KOPT-K1 (cell line): Measurements from ENCODE around the gene FMR1.

Experiments
- H3K27ac ChIP-seq: fragments of 200-600 bp; sonication (generic); 2 replicates; pipeline ENCODE4 v1.5.1; 2016; ENCODE audit warnings: antibody characterized with exemption, mild to moderate bottlenecking, low read depth, low read length; ENCODE audit not compliant: poor library complexity, severe bottlenecking
- H3K36me3 ChIP-seq: fragments of 200-600 bp; sonication (generic); 2 replicates; pipeline ENCODE4 v1.5.1; 2017; ENCODE audit warnings: antibody characterized with exemption, mild to moderate bottlenecking, low read length, moderate library complexity; ENCODE audit not compliant: insufficient read depth
- H3K9me3 ChIP-seq: fragments of 200-600 bp; sonication (generic); 2 replicates; pipeline ENCODE4 v1.5.1; 2017; ENCODE audit warnings: antibody characterized with exemption, low read length, mild to moderate bottlenecking; ENCODE audit not compliant: insufficient read depth, poor library complexity, severe bottlenecking

Gene FMR1

DNA sequence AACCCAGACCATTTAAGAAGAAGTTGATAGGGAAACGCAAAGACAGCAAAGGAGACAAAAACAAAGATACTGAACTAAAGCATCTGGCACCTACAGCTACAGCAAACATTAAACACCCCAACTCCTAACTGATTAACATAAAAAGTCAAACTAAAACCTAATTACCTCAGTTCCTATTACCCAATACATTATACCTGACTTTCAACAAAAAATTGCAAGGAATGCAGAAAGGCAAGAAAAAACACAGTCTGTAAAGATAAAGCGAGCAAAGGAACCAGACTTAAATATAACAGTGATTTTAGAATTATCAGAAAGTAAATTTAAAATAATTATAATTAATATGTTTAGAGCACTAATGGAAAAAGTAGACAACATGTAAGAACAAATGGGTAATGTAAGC lies 9.4 kb upstream of the FMR1 start:
- H3K36me3 ChIP-seq = no peaks in the 10 kb centered on the region
- H3K27ac ChIP-seq = no peak overlapping the region
- no peaks in the 10 kb centered on the region for H3K9me3 ChIP-seq

DNA sequence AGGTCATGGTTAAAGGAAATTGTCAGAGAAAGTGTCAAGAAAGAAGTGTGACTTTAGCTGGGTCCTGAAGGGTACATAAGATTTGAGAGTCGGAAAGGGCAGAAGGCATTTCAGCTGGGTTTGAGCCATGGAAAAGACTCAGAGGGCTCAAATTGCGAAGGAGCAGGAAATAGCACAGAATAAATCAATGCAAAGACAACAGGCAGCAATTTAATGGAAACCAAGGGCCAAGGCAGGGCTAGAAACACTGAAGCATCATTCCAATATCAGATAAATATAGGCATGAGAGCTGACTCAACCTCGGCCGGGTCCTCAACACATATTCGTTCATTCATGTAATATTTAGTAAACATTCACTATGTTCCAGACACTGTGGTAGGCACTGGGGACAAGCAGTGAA lies 3.6 kb upstream of the FMR1 start:
- H3K36me3 ChIP-seq = no peaks in the 10 kb centered on the region
- no peak overlapping the region for H3K27ac ChIP-seq
- H3K9me3 ChIP-seq = no peaks in the 10 kb centered on the region

DNA sequence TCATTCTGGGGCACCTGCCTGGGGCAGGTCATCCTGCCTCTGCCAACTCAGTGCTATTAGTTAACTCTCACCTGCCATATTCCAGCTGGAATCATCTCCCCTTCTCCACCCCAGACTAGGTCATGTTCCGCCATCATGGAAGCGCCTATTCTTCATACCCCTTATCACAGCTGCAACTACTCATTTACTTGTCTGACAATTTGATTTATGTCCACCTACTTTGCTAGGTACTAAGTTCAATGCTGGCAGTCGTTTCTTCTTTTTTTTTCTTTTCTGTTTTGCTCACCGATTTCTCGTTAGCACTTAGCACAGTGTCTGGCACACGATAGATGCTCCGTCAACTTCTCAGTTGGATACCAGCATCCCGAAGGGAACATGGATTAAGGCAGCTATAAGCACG lies 1.1 kb upstream of the FMR1 start:
- no peaks in the 10 kb centered on the region for H3K36me3 ChIP-seq
- peak overlapping the region; percentile 83 for H3K27ac ChIP-seq
- H3K9me3 ChIP-seq = no peaks in the 10 kb centered on the region

DNA sequence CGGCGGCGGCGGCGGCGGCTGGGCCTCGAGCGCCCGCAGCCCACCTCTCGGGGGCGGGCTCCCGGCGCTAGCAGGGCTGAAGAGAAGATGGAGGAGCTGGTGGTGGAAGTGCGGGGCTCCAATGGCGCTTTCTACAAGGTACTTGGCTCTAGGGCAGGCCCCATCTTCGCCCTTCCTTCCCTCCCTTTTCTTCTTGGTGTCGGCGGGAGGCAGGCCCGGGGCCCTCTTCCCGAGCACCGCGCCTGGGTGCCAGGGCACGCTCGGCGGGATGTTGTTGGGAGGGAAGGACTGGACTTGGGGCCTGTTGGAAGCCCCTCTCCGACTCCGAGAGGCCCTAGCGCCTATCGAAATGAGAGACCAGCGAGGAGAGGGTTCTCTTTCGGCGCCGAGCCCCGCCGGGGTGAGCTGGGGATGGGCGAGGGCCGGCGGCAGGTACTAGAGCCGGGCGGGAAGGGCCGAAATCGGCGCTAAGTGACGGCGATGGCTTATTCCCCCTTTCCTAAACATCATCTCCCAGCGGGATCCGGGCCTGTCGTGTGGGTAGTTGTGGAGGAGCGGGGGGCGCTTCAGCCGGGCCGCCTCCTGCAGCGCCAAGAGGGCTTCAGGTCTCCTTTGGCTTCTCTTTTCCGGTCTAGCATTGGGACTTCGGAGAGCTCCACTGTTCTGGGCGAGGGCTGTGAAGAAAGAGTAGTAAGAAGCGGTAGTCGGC lies 528 bp downstream of the FMR1 start:
- Histone ChIP-seq H3K27ac (peak overlapping the region; percentile 94), H3K36me3 (no peaks in the 10 kb centered on the region), H3K9me3 (no peaks in the 10 kb centered on the region)

DNA sequence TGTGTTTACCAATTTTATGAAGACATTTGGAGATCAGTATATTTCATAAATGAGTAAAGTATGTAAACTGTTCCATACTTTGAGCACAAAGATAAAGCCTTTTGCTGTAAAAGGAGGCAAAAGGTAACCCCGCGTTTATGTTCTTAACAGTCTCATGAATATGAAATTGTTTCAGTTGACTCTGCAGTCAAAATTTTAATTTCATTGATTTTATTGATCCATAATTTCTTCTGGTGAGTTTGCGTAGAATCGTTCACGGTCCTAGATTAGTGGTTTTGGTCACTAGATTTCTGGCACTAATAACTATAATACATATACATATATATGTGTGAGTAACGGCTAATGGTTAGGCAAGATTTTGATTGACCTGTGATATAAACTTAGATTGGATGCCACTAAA lies 1.9 kb downstream of the FMR1 start:
- Histone ChIP-seq H3K36me3 (no peaks in the 10 kb centered on the region), H3K27ac (peak overlapping the region; percentile 94), H3K9me3 (no peaks in the 10 kb centered on the region)

DNA sequence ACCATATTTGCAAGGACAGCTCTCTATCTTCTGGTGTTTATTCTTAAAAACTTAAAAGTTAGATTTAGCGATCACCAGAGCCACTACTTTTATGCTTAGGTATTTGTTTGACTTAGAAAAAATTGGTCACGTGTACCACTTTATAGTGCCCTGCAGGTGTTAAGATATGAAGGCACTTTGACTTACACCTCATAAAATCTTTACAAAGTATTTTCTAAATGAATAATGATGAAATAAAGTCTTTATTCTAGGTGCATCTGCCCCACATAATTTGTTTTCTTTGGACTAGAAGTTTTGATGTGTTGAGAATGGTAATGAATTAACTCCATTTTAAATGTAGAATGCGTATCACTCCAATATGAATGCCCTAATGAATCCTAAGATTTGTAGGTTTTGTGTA lies 2.9 kb downstream of the FMR1 start:
- Histone ChIP-seq H3K36me3 (no peaks in the 10 kb centered on the region), H3K9me3 (no peaks in the 10 kb centered on the region), H3K27ac (no peak overlapping the region)

DNA sequence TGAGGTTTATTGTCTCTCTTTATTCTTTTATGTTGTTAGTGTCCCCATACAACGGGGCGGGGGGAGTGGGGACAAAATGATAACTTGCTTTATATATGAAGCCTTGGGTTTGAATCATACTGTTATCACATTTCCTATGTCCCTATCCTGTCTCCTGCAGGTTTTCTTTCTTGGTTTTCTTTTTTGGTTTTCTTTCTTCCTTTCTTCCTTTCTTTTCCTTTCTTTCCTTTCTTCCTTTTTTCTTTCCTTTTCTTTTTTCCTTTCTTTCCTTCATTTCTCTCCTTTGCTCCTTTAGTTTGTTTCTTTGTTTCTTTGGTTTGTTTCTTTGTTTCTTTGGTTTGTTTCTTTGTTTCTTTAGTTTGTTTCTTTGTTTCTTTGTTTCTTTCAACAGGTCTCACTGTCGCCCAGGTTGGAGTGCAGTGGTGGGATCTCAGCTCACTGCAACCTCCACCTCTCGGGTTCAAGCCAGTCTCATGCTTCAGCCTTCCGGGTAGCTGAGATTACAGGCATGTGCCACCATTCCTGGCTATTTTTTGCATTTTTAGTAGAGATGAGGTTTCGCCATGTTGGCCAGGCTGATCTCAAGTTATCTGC lies 4.8 kb downstream of the FMR1 start:
- no peak overlapping the region for H3K27ac ChIP-seq
- no peaks in the 10 kb centered on the region for H3K9me3 ChIP-seq
- H3K36me3 ChIP-seq = no peaks in the 10 kb centered on the region

DNA sequence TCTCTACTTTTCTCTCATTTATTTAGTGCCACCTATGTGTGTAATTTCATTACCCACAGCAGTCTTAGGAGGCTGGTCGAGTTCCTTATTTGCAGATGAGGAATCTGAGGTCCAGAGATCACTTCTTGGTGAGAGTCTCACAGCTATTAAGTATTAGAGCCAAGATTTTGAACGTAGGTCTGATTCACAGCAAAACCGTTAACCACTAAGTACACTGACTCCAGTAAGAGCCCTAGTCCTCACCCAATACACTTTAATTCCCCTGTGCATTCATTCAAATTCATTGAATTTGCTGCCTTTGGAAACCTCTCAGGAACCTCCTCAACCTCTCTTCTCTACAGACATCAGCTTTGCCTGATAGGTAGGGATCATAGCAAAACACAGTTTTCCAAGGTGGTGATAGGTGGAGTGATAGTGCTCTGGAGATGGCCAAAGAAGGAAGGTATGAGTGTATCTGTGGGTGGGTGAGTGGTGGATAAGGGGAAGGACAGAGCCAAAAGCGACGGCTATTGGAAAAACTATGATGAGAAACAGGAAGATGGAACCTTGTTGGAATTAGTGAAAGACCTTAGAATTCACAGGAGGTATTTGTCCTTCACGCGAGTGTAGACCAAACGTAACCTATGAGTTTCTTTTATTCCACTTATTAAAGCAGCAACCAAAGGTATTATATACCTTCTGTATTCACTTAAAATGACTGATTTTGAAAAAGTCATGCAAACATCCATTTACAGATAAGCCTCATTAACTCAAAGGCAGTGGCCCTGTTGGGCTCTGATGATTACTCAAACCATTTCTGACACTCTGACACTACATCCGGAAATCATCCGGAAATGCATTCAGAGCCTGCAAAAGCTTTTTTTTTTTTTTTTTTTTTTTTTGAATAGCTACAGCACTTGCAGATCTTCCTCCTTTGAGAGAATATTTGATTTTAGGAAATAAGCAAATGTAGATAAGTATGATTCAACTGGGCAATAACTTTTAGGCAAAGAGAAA lies 6.3 kb downstream of the FMR1 start:
- Histone ChIP-seq H3K9me3 (no peaks in the 10 kb centered on the region), H3K36me3 (no peaks in the 10 kb centered on the region), H3K27ac (peak overlapping the region; percentile 21)

DNA sequence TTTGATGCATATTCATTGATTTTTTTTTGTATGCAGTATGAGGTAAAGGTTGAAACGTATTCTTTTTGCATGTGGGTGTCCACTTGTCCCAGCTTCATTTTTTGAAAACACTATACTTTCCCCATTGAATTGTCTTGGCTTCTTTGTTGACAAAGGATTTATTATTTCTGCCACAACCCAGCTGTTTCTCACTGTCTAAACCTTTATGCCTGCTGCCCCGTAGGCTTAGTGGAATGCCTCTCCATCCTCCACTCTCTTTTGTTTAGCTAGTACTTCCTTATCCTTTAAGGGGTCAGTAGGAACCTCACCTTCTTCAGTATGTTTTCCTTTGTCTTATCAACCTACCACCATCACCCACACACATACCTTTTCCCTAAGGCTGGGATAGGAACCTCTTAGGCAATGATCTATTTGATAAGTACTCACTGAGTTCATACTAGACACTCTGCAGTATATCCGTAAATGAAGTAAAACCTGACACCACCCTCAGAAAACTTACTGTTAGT lies 8.5 kb downstream of the FMR1 start:
- H3K36me3 ChIP-seq = peaks cover 6% of the 10 kb centered on the region; the same call in 1 of the 2 replicates
- no peaks in the 10 kb centered on the region for H3K9me3 ChIP-seq
- H3K27ac ChIP-seq = no peak overlapping the region

DNA sequence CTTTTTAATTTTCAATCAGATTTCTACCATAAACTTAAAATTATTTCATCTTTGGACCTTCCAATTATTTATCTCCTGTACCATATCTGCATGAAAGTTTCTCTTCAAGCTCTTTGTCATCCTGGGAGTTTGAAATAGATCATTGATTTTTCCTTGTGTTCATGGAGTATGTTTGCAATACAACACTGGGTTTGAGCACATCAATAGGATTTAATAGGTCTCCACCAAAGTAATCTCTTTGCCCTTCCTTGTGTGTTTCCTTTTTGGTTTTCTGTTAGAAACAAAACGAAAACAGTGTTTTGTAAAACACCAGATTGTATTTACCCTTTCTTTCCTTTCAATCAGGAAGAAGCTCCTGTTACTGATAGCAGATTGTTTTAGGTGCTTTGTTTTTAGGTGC lies 11.9 kb downstream of the FMR1 start:
- H3K9me3 ChIP-seq = no peaks in the 10 kb centered on the region
- peaks cover 29% of the 10 kb centered on the region for H3K36me3 ChIP-seq
- H3K27ac ChIP-seq = no peak overlapping the region

DNA sequence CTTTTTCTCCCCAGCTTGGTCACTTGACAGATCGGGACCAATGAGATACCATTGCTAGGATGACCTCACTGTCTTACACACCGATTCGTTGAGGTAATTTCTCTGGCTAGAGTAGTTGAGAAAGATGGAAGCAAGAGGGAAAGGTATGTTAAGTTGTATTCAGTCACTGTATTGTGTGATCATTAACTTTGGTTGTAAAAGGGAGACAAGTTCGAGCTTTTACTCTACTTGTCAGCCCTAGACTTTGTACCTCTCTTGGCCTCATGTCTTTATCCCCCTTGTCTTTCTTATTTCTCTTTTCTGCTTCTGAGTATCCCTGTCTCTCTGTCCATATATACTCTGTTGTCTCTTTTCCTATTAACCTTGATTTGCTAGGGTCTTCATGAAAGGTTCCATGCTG lies 15.5 kb downstream of the FMR1 start:
- Histone ChIP-seq H3K27ac (no peak overlapping the region), H3K36me3 (peaks cover 62% of the 10 kb centered on the region), H3K9me3 (no peaks in the 10 kb centered on the region)

DNA sequence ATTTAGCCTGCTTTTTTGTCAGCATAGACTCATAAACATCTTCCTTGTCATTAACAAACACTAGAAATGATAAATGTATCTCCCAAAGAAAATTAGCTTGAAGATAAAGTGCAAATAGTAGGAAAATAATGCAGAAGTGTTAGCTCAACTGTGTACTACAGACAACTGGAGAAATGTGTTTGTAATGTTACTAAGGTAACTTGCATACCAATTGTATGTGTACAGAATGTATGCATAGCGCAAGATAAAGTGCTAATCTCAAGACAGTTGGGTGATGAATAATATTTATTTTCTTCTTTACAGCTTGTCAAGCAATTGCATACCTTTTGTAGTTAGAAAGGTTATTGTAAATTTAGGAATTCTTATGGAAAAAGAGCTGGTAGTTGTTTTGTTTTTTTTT lies 22.1 kb downstream of the FMR1 start:
- Histone ChIP-seq H3K27ac (no peak overlapping the region), H3K36me3 (peaks cover 96% of the 10 kb centered on the region), H3K9me3 (no peaks in the 10 kb centered on the region)

DNA sequence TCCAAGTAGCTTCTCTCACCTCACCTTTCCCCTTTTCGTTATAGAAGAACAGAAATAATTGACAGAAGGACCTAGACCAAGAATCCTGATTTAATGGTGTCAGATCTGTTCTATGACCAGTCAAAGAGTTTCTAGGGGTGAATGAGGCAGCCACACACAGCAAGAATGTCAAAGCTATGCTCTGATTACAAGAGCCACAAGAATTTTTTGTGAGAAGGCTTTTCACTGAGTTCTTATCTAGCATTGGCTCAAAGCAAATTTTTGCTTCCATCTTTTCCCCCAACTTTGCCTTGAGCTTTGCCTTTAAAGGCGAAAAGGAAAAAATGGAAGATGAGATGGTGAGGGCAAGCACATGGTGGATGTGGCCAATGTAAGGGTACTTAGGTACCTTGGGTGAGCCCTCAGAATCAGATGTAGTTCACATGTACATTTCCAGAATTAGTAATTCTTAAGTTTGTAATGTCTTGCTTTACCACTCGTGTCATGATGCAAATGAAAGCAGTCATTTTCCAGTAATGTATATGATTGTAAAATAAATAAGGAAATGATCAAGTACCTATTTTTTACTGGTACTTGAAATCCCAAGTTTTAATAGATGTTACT lies 23.5 kb downstream of the FMR1 start:
- Histone ChIP-seq H3K27ac (no peak overlapping the region), H3K9me3 (no peaks in the 10 kb centered on the region), H3K36me3 (peaks cover 94% of the 10 kb centered on the region)

DNA sequence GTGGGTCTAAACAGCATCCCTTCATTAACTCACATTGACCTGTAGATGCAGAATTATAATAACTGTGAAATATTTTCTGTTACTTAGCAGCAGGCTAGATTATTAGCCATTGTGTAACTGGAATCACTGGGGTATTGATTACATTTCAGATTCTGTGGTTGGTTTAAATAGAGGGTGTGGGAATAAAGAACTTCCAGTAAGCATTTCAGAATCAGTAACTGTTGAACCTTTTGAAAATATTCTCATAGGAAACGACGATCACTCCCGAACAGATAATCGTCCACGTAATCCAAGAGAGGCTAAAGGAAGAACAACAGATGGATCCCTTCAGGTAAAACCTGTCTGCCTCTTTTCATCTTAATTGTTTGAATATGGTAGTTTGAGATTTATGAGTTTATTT lies 33.6 kb downstream of the FMR1 start:
- no peaks in the 10 kb centered on the region for H3K9me3 ChIP-seq
- H3K27ac ChIP-seq = no peak overlapping the region
- H3K36me3 ChIP-seq = peaks cover 84% of the 10 kb centered on the region

DNA sequence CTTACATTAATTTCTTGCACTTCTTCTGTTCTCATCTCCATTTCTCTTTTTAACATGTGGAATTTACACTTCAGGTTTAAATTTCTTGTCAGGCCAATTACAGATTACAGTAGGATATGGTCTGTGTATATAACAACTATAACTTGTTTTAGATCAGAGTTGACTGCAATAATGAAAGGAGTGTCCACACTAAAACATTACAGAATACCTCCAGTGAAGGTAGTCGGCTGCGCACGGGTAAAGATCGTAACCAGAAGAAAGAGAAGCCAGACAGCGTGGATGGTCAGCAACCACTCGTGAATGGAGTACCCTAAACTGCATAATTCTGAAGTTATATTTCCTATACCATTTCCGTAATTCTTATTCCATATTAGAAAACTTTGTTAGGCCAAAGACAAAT lies 36.8 kb downstream of the FMR1 start:
- Histone ChIP-seq H3K36me3 (peaks cover 65% of the 10 kb centered on the region), H3K9me3 (no peaks in the 10 kb centered on the region), H3K27ac (no peak overlapping the region)
